HCT116 (cell line): Measurements from ENCODE around the gene CAP2. TPM values are rescaled to one million over a fixed set of nuclear protein-coding genes. Genes with fewer than 3 reads are reported as not detected.

Experiments
- ATAC-seq: fragments of 200-7000 bp; cut with Tn5 transposase; 2 replicates; pipeline ENCODE4 v1.9.1; 2020; ENCODE audit warnings: mild to moderate bottlenecking, moderate library complexity
- BruUV-seq: library from RNA; stranded (reverse); fragments of 400-500 nt; replicated peaks from 2 replicates; lab custom pipeline; 2021; lab: Mats Ljungman, UMichigan
- CTCF ChIA-PET: fragments of 300-600 bp; sonication (Branson Sonifier 250); formaldehyde crosslinking; loops from one replicate; lab custom pipeline; 2021; ENCODE audit warnings: antibody characterized with exemption; lab: Charles Lee
- POLR2A ChIA-PET: fragments of 300-600, 350-600 bp; sonication (Branson Sonifier 250); formaldehyde crosslinking; loops from one replicate; lab custom pipeline; 2021; ENCODE audit warnings: antibody characterized with exemption; lab: Charles Lee
- RAD21 ChIA-PET, 2 experiments: fragments of 300-600 bp; sonication (Branson Sonifier 250); formaldehyde crosslinking; loops; one replicate each; lab custom pipeline; 2023; ENCODE audit warnings: low total read pairs in 2 of 2; ENCODE audit not compliant: uncharacterized antibody in 2 of 2, unreplicated experiment in 2 of 2, low non-redundant PET in 1 of 2; lab: Charles Lee
- DNase-seq: peaks from one replicate; pipeline ENCODE4 v3.0.0-alpha.2; 2010; ENCODE audit warnings: low read depth, low spot score
- H2AFZ ChIP-seq: fragments of 200-600 bp; shearing (Covaris generic), sonication (generic); 2 replicates; pipeline ENCODE4 v1.6.1; 2017; ENCODE audit warnings: low read depth, mixed run types, mixed read lengths, antibody characterized with exemption, low read length; ENCODE audit not compliant: poor library complexity, severe bottlenecking
- H3K27ac ChIP-seq: 2 replicates; pipeline ENCODE4 v1.5.1; 2012; ENCODE audit warnings: low read depth, low read length
- H3K27me3 ChIP-seq: fragments of 200-600 bp; sonication (generic); 2 replicates; pipeline ENCODE4 v1.6.1; 2016; ENCODE audit warnings: mixed run types, low read length, mixed read lengths; ENCODE audit not compliant: insufficient read depth
- H3K36me3 ChIP-seq, 2 experiments: fragments of 200-500 bp in 1 of 2; fragments of 200-600 bp in 1 of 2; sonication (Bioruptor generic) in 1 of 2; sonication (generic) in 1 of 2; 2 replicates each; pipeline versions ENCODE4 v1.5.1 to v1.6.1; 2014 to 2016; ENCODE audit warnings: low read length in 2 of 2, inconsistent platforms in 1 of 2, mixed read lengths in 1 of 2, mixed run types in 1 of 2; ENCODE audit not compliant: insufficient read depth in 2 of 2, control insufficient read depth in 1 of 2
- H3K4me1 ChIP-seq, 2 experiments: fragments of 200-600 bp in 1 of 2; sonication (generic) in 1 of 2; 2 replicates each; pipeline versions ENCODE4 v1.5.1 to v1.6.1; 2012 to 2017; ENCODE audit warnings: low read length in 2 of 2, inconsistent platforms in 1 of 2, mild to moderate bottlenecking in 1 of 2, mixed read lengths in 1 of 2, mixed run types in 1 of 2, moderate library complexity in 1 of 2; ENCODE audit not compliant: insufficient read depth in 2 of 2, control insufficient read depth in 1 of 2
- H3K4me2 ChIP-seq: fragments of 200-600 bp; sonication (generic); 2 replicates; pipeline ENCODE4 v1.6.1; 2017; ENCODE audit warnings: mixed run types, low read length, mixed read lengths
- H3K4me3 ChIP-seq, 2 experiments: fragments of 200-600 bp in 1 of 2; sonication (generic) in 1 of 2; replicated peaks in 1 of 2; 2 replicates each; pipeline ENCODE4 v1.5.1; 2011 to 2016; ENCODE audit warnings: low read length in 2 of 2, control low read depth in 1 of 2, low read depth in 1 of 2, mild to moderate bottlenecking in 1 of 2, mixed read lengths in 1 of 2, mixed run types in 1 of 2
- H3K79me2 ChIP-seq: fragments of 200-600 bp; sonication (generic); 2 replicates; pipeline ENCODE4 v1.6.1; 2017; ENCODE audit warnings: mild to moderate bottlenecking, mixed run types, low read length, moderate library complexity, mixed read lengths; ENCODE audit not compliant: insufficient read depth
- H3K9ac ChIP-seq: fragments of 200-600 bp; sonication (generic); 2 replicates; pipeline ENCODE4 v1.6.1; 2016; ENCODE audit warnings: low read length, mixed read lengths
- H3K9me2 ChIP-seq: fragments of 200-600 bp; sonication (generic), shearing (Covaris generic); 2 replicates; pipeline ENCODE4 v1.6.1; 2017; ENCODE audit warnings: mixed run types, mild to moderate bottlenecking, moderate library complexity; ENCODE audit not compliant: insufficient read depth
- H3K9me3 ChIP-seq, 2 experiments: fragments of 200-500 bp in 1 of 2; fragments of 200-600 bp in 1 of 2; sonication (Bioruptor generic) in 1 of 2; sonication (generic) in 1 of 2; 2 replicates each; pipeline ENCODE4 v1.6.1; 2014 to 2017; ENCODE audit warnings: low read length in 2 of 2, mixed read lengths in 2 of 2, inconsistent platforms in 1 of 2, low read depth in 1 of 2, mild to moderate bottlenecking in 1 of 2, mixed run types in 1 of 2, moderate library complexity in 1 of 2; ENCODE audit not compliant: control insufficient read depth in 1 of 2, insufficient read depth in 1 of 2
- H4K20me1 ChIP-seq: fragments of 200-600 bp; sonication (generic), shearing (Covaris generic); 2 replicates; pipeline ENCODE4 v1.6.1; 2017; ENCODE audit warnings: mixed run types, mild to moderate bottlenecking, moderate library complexity; ENCODE audit not compliant: insufficient read depth
- CBX3 ChIP-seq: IDR thresholded peaks from 2 replicates; pipeline ENCODE4 v1.6.1; 2012; ENCODE audit warnings: low read depth
- CTCF ChIP-seq, 3 experiments: fragments of 200-600 bp in 1 of 3; sonication (generic) in 1 of 3; IDR thresholded peaks in 2 of 3; conservative IDR thresholded peaks in 1 of 3; 2 replicates each; pipeline ENCODE4 v1.5.1; 2012 to 2017; ENCODE audit warnings: low read depth in 2 of 3, low read length in 2 of 3, antibody characterized with exemption in 1 of 3, borderline replicate concordance in 1 of 3, control low read depth in 1 of 3, mild to moderate bottlenecking in 1 of 3, mixed read lengths in 1 of 3, mixed run types in 1 of 3, moderate library complexity in 1 of 3; ENCODE audit not compliant: insufficient read depth in 1 of 3
- EGR1 ChIP-seq: IDR thresholded peaks from 2 replicates; pipeline ENCODE4 v1.6.1; 2012; ENCODE audit warnings: low read depth
- ELF1 ChIP-seq: IDR thresholded peaks from 2 replicates; pipeline ENCODE4 v1.6.1; 2012; ENCODE audit warnings: low read depth, borderline replicate concordance
- JUND ChIP-seq: IDR thresholded peaks from 2 replicates; pipeline ENCODE4 v1.6.1; 2012
- POLR2A ChIP-seq: IDR thresholded peaks from 2 replicates; pipeline ENCODE4 v1.7.0; 2011; ENCODE audit warnings: borderline replicate concordance; ENCODE audit not compliant: insufficient read depth, insufficient read length; ENCODE audit errors: extremely low read depth
- POLR2AphosphoS5 ChIP-seq: IDR thresholded peaks from 2 replicates; pipeline ENCODE4 v1.6.1; 2011; ENCODE audit warnings: mild to moderate bottlenecking, low read depth, low read length, moderate library complexity
- REST ChIP-seq: IDR thresholded peaks from 2 replicates; pipeline ENCODE4 v1.6.1; 2012; ENCODE audit warnings: low read depth
- SP1 ChIP-seq: IDR thresholded peaks from 2 replicates; pipeline ENCODE4 v1.6.1; 2012; ENCODE audit warnings: low read depth
- ZBTB33 ChIP-seq: IDR thresholded peaks from 2 replicates; pipeline ENCODE4 v1.6.1; 2011; ENCODE audit warnings: mild to moderate bottlenecking, low read length, moderate library complexity; ENCODE audit not compliant: insufficient replicate concordance; ENCODE audit errors: extremely low read depth
- ZNF274 ChIP-seq: fragments of 200-500 bp; sonication (Bioruptor generic); IDR thresholded peaks from 2 replicates; pipeline ENCODE4 v1.6.1; 2014; ENCODE audit warnings: mild to moderate bottlenecking, low read depth, low read length, inconsistent platforms
- intact Hi-C: fragments of 100-400 bp; cut with micrococcal nuclease; formaldehyde crosslinking; loops from 2 replicates; pipeline ENCODE4 v1.10.0; 2022
- total RNA-seq: library from RNA; stranded (reverse); gene quantifications from one replicate; pipeline ENCODE4 v1.2.1, GENCODE V29; 2021; ENCODE audit not compliant: unreplicated experiment

Gene CAP2
- total RNA-seq, 1 experiment from 2014 or later = 3.8 TPM

GRCh38 chr6:17503051-17503450 lies 109.7 kb downstream of the CAP2 start:
- DNase-seq (no peak), ATAC-seq (no peak)
- H3K4me3 ChIP-seq = no peak overlapping the region
- H3K27me3 ChIP-seq = no peaks in the 10 kb centered on the region
- no peaks in the 10 kb centered on the region for H3K79me2 ChIP-seq
- intact Hi-C loops = no loop called here
- H3K27ac ChIP-seq = no peak overlapping the region
- ChIA-PET POLR2A (no interaction called here), CTCF (no interaction called here), RAD21 (no interaction called here)
- H3K4me2 ChIP-seq = no peak overlapping the region
- BruUV-seq = no TSS peak
- H3K9me3 ChIP-seq = no peaks in the 10 kb centered on the region
- peaks cover 12 to 20% of the 10 kb centered on the region in 2 experiments for H3K4me1 ChIP-seq
- no peaks in the 10 kb centered on the region for H4K20me1 ChIP-seq
- H3K9me2 ChIP-seq = no peaks in the 10 kb centered on the region
- H3K9ac ChIP-seq = no peak overlapping the region
- H2AFZ ChIP-seq = no peak overlapping the region
- TF ChIP-seq JUND (no peak), SP1 (no peak), EGR1 (no peak), POLR2A (no peak), POLR2AphosphoS5 (no peak), CTCF (IDR thresholded peaks at IDR 0.05 in 2 of 3, conservative IDR thresholded peaks at IDR 0.05 in 1 of 3; ENCODE audit: borderline replicate concordance in 1 of 3, insufficient read depth in 1 of 3, low read depth in 2 of 3, low read length in 2 of 3) (no peak), REST (no peak), ZNF274 (no peak), ELF1 (no peak), ZBTB33 (no peak), CBX3 (no peak)
- H3K36me3 ChIP-seq = no peaks in the 10 kb centered on the region
